ENCODE data around the gene DNAH3. TPM values are rescaled to one million over a fixed set of nuclear protein-coding genes. Genes with fewer than 3 reads are reported as not detected.
"Not testable (repeated sequence)": the region's sequence is repeated elsewhere in the genome, so short reads cannot be mapped to it uniquely, and the experiment has no call there.

DNAH3 gene
- polyA plus RNA-seq, 4 donors: 0.16 to 0.69 (median 0.43) TPM

DNA sequence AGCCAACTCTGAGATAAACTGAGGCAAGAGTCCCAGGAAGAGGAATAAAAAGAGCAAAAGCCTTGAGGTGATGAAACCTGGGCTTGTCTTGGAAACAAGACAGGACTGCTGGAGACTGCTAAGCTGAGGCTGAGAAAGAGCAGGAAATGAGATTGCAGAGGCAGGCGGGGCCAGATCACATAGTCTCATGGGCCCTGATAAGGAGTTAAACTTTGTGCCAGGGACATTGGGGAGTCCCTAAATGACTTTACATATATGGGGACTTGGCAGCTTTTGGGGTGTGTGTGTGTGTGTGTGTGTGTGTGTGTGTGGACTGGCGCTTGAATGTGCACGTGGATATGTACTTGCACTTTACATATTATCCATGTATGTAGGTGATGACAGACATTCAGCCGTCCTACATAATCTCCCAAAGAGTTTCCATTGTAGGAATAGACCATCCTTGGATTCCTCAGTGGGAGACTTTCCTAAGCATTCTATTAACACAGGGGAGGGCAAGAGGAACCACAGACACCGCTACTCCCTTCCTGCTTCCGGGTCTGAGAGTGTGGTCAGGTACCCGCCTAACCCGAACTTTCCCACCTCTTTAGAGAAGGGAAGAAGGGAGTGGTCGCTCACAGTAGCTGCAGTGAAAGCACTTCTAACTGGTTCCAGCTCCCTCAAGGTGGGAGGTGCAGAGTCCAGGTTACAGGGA is 127.0 kb downstream of the DNAH3 start:
- no peak for DNase-seq (ENCODE audit: low read depth in 4 of 4, low spot score in 2 of 4)

DNA sequence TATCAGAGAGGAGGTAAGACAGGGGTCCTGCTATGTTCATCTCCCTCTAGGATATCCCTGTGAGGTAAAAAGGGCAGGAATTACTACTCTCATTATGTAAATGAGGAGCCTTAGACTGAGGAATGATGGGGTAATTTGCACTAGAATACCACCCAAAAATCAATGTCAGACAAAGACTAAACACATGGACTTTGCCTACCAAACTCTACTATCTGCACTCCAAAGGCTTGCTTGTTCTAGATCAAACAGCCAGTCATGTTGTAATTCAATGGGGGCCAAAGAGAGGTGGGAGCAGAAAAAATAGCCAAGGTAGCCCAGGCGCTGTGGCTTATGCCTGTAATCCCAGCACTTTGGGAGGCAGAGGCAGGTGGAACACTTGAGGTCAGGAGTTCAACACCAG is 129.3 kb downstream of the DNAH3 start:
- DNase-seq (ENCODE audit: low read depth in 4 of 4, low spot score in 2 of 4): no peak

DNA sequence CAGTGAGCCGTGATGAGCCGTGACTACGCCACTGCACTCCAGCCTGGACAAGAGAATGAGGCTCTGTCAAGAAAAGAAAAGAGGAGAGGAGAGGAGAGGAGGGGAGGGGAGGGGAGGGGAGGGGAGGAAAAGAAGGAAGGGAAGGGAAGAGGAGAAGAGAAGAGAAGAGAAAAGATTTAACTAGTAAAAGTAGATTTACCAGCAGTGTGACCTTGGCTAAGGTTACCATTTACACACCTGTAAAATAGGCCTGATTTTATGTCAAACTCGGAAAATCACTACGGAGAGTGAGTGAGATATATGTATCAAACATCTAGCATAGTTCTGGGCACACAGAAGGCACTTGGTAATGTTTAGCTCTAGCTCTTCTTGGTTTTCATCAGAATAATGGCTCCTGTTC is 140.8 kb downstream of the DNAH3 start:
- DNase-seq (ENCODE audit: low read depth in 4 of 4, low spot score in 2 of 4): no peak

DNA sequence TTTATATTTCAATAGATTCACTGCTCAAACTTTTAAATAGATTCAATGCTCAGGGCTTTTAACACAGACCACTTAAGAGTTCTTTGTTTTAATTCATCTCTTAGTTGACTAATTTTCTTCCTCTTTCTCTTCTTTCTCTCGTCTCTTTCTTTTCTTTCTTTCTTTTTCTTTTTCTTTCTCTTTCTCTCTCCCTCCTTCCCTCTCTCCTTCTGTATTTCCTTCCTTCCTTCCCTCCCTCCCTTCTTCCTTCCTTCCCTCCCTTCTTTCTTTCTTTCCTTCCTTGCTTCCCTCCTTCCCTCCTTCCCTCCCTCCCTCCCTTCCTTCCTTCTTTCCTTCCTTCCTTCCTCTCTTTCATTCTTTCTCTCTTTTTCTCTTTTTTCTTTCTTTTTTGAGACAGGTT is 145.6 kb downstream of the DNAH3 start:
- no peak for DNase-seq (ENCODE audit: low read depth in 4 of 4, low spot score in 2 of 4)

DNA sequence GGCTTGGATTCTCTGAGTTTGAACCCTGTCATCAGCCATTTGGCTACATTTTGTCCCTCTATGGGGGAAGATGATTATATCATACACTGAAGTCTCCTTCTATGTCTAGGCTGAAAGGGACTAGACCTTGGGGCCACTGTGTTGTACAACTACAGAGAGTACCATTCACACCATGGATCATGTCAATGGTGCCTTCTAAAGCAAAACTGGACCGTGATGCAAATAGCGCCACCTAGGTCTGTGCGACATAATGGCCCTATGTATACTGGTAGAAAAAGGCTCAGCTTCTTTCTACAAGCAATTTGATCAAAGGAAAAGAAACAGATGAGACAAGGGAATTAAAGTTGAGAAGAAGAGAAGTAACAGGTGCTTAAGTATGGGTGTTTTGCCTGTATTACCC is 149.4 kb downstream of the DNAH3 start:
- no peak for DNase-seq (ENCODE audit: low read depth in 4 of 4, low spot score in 2 of 4)

DNA sequence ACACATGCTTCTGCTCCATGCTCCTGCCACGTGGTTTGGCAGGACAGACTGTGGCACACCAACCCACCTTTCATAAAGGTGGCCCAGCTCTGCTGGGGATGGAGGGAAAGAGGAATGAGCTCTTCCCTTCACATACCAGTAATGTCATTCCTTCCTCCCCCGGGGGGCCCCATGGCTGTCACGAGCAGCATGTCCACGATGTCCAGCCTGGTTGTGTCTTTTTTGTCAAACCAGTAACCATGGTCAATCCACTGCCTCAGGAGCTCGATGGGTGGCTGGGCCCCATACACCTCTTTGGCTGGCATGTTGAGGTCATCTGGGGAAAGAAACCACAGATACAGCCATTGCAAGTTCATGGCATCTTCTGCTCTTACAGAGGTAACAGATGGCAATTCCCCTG is 153.5 kb downstream of the DNAH3 start:
- no peak for DNase-seq (ENCODE audit: low read depth in 4 of 4, low spot score in 2 of 4)

DNA sequence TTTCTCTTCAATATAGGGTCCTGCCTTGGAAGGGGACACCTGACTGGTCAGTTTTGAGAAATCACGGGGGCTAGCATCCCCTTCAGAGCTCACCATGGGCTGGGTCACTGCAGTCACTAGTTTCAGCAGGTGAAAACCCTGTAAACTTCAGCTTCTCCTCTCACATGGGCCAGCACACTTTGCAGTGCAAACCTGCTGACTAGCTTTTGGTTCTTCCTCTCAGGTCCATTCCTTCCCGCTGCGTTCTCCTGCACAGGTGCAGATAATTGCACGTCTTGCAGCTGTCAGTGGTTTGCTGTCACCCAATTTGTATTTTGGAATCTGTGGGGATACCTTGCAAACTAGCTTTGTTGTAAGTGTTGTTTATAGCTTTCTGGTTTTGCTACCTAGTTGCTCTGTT is 154.9 kb downstream of the DNAH3 start:
- DNase-seq (ENCODE audit: low read depth in 4 of 4, low spot score in 2 of 4): no peak

DNA sequence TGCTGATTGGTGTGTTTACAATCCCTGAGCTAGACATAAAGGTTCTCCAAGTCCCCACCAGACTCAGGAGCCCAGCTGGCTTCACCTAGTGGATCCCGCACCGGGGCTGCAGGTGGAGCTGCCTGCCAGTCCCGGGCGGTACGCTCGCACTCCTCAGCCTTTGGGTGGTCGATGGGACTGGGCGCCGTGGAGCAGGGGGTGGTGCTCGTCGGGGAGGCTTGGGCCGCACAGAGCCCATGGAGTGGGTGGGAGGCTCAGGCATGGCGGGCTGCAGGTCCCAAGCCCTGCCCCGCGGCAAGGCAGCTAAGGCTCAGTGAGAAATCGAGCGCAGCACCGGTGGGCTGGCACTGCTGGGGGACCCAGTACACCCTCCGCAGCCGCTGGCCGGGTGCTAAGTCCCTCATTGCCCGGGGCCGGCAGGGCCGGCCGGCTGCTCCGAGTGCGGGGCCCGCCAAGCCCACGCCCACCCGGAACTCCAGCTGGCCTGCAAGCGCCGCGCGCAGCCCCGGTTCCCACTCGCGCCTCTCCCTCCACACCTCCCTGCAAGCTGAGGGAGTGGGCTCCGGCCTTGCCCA is 161.1 kb downstream of the DNAH3 start:
- not testable (repeated sequence) for DNase-seq (ENCODE audit: low read depth in 4 of 4, low spot score in 2 of 4)

DNA sequence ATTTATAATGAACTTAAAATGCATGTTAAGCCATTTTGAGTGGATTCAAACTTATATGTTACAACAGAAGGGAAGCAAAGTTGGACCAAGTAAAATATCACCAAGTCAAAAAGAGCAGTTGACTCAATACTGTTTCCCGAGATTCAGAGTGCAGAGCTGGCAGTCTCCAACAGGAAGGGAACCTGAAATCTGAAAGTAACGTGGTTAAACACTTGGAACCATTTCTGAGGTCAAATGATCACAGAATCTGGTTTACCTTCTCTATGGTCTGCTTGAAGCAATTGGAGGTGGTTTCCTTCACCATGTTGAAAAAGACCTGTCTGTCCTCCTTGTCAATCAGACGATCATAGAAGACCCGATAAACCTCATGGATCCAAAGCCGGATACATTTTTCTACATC is 163.6 kb downstream of the DNAH3 start:
- DNase-seq (ENCODE audit: low read depth in 4 of 4, low spot score in 2 of 4): no peak

DNA sequence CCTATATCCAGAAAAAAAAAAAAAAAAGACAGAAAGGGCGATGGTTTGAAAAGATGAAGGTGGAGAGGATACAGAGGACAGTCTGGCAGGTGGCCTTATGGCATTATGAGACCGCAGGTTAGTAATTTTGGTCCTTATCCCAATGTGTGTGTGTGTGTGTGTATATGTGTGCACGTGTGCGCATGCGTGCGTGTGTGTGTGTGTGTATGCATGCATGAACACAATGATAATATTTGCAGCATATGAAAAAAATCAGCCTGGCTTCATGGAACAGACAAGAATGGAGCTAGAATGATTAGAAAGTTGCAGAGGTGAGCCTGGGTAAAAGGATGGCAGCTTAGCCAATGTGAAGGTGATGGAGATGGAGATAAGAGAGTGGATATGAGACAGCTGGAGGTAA is 166.6 kb downstream of the DNAH3 start:
- DNase-seq (ENCODE audit: low read depth in 4 of 4, low spot score in 2 of 4): no peak

DNA sequence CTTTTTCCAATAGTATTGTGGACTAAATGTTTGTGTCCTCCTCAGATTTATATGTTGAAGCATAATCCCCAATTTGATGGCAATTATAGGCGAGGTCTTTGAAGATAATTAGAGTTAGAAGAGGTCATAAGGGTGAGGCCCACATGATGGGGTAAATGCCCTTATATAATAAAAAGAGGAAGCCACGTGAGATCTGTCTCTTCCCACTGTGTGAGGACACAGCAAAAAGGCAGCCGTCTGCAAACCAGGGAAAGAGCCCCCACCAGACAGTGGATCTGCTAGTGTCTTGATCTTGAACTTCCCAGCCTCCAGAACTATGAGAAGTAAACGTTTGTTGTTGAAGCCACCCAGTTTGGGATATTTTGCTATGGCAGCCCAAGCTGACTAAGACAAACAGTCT is 174.1 kb downstream of the DNAH3 start:
- no peak for DNase-seq (ENCODE audit: low read depth in 4 of 4, low spot score in 2 of 4)

DNA sequence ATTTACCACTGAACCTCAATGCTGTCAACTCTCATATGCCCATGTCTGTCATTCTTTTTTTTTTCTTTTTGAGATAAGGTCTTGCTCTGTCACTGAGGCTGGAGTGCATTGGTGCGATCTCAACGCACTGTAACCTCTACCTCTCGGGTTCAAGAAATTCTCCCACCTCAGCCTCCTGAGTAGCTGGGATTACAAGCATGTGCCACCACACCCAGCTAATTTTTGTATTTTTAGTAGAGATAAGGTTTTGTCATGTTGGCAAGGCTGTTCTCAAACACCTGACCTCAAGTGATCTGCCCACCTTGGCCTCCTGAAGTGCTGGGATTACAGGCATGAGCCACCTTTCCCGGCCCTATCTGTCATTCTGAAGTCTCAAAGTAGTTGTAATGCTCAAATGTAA is 177.4 kb downstream of the DNAH3 start:
- DNase-seq (ENCODE audit: low read depth in 4 of 4, low spot score in 2 of 4): not testable (repeated sequence)

DNA sequence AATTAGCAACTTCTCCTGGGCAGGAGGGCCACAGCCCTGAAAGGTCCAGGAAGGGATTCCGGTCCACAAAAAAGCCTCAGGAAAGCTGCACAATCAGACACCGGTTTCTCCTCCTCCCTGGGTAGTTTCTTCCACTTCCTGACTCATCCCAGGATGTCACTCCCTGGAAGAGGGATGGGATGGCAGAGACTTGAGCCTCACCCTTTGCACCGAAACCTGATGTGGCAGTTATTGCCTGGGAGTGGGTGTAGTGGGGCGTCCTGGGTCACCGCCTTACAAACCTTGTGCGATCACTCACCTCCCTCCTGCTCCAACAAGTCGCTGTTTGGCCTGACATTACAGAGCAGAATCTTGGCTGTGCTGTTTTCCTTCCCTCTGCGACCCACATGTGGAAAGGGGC is 179.2 kb downstream of the DNAH3 start:
- DNase-seq (ENCODE audit: low read depth in 4 of 4, low spot score in 2 of 4): no peak

DNA sequence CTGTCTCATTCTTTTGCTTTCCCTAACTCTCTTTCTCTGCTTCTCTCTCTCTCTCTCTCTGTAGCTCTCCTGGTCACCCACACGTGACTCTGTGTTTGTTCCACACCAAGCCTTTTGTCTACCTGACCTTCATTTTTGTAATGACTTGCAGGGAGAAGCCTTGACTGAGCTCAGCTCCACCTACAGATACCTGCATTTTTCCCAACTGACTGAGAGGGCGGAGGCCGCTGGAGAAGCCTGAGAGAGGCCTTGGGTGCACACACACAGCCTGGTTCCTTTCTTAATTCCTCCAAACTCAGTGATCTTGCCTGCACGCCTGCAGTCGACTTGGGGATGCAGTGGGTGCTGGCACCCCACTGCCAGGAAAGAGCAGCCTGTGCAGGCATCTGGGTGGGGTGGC is 181.3 kb downstream of the DNAH3 start:
- DNase-seq (ENCODE audit: low read depth in 4 of 4, low spot score in 2 of 4): no peak

DNA sequence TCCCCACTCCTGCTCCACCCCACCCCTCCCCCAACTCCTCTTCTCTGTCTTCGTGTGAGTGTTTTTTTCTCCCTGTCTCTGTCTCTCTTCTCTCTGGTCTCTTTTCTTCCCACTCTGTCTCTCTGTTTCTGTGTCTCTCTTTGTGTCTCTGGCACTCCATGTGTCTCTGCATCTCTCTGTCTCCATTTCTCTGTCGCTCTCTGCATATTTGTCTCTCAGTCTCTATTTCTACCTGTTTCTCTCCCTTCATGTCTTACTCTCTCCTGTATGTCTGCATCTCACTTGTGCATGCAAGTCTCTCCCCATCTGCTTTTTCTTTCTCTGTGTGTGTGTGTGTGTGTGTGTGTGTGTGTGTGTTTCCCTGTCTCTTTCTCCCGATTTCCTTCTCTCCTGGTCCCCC is 181.9 kb downstream of the DNAH3 start:
- no peak for DNase-seq (ENCODE audit: low read depth in 4 of 4, low spot score in 2 of 4)

DNA sequence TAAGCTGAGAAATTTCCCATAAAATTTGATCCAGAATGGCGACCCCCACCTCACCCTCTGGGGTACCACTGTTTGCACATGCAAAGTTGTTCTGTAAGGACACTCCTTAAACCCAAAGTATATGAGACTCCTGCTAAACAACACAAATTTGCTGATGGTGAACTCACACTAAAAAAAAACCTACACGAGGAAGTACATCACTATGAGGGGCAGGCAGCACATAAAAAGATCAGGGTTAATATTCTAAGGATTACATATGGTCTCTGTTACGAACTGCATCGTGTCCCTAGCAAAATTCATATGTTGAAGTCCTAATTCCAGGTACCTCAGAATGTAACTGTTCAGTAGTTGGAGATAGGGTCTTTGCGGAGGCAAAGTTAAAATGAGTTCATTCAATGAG is 189.7 kb downstream of the DNAH3 start:
- DNase-seq (ENCODE audit: low read depth in 4 of 4, low spot score in 2 of 4): no peak

DNA sequence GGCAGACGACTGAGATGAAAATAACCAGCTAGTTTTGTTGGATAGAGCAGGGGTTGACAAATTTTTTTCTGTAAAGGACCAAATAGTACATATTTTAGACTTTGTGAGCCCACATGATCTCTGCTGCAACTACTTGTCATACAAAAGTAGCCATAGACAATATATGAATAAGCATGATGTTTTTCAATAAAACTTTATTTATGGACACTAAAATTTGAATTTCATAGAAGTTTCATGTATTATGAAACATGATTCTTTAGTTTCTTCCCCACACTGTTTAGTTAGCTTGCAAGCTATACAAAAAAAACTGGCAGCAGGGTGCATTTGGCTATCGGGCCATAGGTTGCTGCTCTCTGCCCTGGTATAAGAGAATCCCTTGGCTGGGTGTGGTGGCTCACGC is 193.5 kb downstream of the DNAH3 start:
- DNase-seq (ENCODE audit: low read depth in 4 of 4, low spot score in 2 of 4): no peak

DNA sequence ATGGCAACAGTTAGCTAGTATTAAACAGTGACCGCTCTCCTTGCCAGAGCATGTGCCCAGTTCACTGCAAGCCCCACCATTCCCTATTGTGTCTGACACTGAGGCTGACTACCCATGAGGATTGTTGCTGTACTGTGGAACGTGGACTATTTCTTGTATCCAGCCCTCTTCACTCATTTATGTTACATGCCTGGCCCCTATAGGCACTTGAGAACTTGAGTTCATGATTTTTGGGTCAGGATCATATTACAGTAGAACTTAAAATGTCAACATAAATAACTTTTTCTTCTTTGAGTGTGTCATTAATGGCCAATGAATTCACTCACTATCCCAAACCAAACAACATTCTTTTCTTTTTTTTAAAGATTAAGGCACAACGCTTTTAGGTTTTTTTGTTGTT is 194.3 kb downstream of the DNAH3 start:
- peak in 3 of 4 donors; percentile 29 to 65 (median 31) for DNase-seq (ENCODE audit: low read depth in 4 of 4, low spot score in 2 of 4)

DNA sequence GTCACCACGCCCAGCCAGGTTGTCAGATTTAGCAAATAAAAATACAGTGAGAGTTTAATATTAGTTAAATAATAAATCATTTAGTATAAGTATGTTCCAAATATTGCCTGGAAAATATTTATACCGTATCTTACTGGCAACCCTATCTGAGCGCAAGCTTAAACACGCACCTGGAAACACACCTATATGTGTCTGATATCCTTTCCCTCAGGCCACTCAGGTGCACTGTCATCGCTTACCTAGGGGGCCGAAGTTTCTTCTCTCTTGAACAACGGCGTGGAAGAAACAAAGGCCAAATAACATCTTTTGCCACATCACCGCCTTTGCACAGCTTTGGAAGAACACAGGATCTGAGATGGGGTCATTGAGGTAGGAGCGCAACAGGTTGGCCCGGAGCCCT is 196.1 kb downstream of the DNAH3 start:
- no peak for DNase-seq (ENCODE audit: low read depth in 4 of 4, low spot score in 2 of 4)

DNA sequence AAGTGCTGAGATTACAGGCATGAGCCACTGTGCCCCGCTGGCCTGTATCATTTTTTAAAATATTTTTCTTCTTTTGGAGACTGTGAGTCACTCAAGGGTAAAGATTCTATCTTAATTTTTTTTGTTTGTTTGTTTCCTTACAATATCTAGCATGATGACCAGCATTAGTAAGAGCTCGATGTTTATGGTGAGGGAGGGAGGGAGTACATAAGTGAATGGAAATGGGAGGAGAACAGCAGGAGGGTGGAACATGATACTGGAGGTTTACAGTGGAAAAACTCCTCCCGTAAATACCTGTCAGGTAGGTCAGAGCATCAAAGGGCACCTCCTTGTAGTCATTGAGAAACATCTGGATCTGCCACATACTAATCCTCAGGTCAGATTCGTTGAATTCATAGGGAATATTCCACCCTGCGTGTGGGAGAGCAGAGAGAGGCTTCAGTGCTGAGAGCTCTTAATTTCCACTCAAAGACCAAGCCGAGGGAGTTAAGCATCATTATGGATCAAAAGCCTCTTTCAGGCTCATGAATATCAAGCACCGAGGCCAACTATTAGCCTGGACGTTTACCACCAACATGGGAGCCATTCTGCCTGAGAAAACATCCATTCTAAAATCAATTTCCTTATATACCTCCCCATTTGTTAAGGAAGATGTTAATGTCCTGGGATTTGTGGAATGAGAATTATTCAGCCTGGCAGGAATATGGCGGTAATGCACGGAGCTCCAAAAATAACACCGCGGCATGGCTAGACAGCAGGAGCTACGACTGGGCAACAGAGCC is 198.3 kb downstream of the DNAH3 start:
- DNase-seq (ENCODE audit: low read depth in 4 of 4, low spot score in 2 of 4): no peak

DNA sequence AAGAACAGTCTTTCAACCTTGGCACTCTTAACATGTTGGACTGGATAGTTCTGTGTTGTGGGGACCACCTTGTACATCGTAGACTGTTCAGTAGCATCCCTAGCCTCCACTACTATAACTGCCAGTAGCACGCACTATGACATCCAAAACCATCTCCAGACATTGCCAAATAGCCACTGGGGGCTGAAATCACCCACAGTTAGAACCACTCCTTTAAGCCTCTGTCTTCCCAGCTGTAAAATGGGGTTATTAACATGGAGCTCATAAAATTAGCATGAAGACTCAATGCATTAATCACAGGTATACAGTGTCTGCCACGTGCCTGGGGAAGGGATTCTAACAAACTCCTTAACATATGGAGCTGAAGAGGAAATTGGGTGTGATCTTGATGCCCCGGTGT is 200.4 kb downstream of the DNAH3 start:
- no peak for DNase-seq (ENCODE audit: low read depth in 4 of 4, low spot score in 2 of 4)

DNA sequence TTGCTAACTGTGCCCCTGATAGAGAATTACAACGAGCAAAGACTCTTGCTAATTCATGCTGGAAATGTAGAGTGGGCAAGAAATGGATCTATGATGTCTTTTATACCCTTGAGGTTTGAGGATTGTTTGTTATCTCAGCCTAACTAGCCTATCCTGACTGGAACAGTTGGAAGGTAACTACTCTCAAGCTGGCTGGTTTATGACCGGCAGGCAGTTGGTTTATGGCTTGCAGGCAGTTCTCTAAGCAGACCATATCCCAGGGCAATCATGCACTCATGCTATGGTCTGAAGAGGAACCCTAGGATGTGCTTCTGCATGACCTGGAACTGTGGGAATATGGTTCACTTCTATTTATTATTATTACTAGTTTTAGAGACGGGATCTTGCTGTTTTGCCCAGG is 201.0 kb downstream of the DNAH3 start:
- DNase-seq (ENCODE audit: low read depth in 4 of 4, low spot score in 2 of 4): no peak
